Stimulated activated CD8-positive, alpha-beta memory T cell treated with anti-CD3 and anti-CD28 coated beads, Interleukin-12 subunit alpha, Interleukin-12 subunit beta, amount 100 ng/mL, for 1 hour (primary cell): ENCODE data around the gene GALNT9.
"Not testable (repeated sequence)": the region's sequence is repeated elsewhere in the genome, so short reads cannot be mapped to it uniquely, and the experiment has no call there.

ENCODE experiments used
- DNase-seq: peaks from one replicate; pipeline ENCODE4 v3.0.0-alpha.2; 2020; ENCODE audit warnings: low read depth

The GALNT9 gene

GRCh38 chr12:132248453-132249167 is 80.8 kb downstream of the GALNT9 start:
- no peak for DNase-seq

- DNase-seq, result no peak
These were observed 81.5 kb downstream of the GALNT9 start for GRCh38 chr12:132247718-132248452.

GRCh38 chr12:132246997-132247717 is 82.2 kb downstream of the GALNT9 start:
- no peak for DNase-seq

GRCh38 chr12:132245521-132246101 is 83.8 kb downstream of the GALNT9 start:
- DNase-seq, result no peak

GRCh38 chr12:132244724-132245295 is 84.6 kb downstream of the GALNT9 start:
- no peak for DNase-seq

- no peak for DNase-seq
These were observed 85.6 kb downstream of the GALNT9 start for GRCh38 chr12:132243596-132244310.

GRCh38 chr12:132243171-132243570 is 86.2 kb downstream of the GALNT9 start:
- DNase-seq, result not testable (repeated sequence)

- DNase-seq, result not testable (repeated sequence)
These were observed 88.8 kb downstream of the GALNT9 start for GRCh38 chr12:132240669-132241007.

- no peak for DNase-seq
These were observed 89.4 kb downstream of the GALNT9 start for GRCh38 chr12:132239796-132240668.

- no peak for DNase-seq
These were observed 90.0 kb downstream of the GALNT9 start for GRCh38 chr12:132239392-132239791.

GRCh38 chr12:132238884-132239283 is 90.5 kb downstream of the GALNT9 start:
- DNase-seq, result no peak

- DNase-seq, result no peak
These were observed 90.9 kb downstream of the GALNT9 start for GRCh38 chr12:132238488-132238854.

- DNase-seq, result no peak
These were observed 91.5 kb downstream of the GALNT9 start for GRCh38 chr12:132237772-132238487.

- no peak for DNase-seq
These were observed 92.2 kb downstream of the GALNT9 start for GRCh38 chr12:132236930-132237771.

- no peak for DNase-seq
These were observed 93.1 kb downstream of the GALNT9 start for GRCh38 chr12:132236129-132236929.

GRCh38 chr12:132235116-132235820 is 94.1 kb downstream of the GALNT9 start:
- DNase-seq, result no peak

- no peak for DNase-seq
These were observed 99.0 kb downstream of the GALNT9 start for GRCh38 chr12:132230381-132230780.

- DNase-seq, result no peak
These were observed 99.5 kb downstream of the GALNT9 start for GRCh38 chr12:132229926-132230325.
